GM10847 (cell line): ENCODE results near the gene FKBP4.

Experiments used
- POLR2A ChIP-seq: IDR thresholded peaks from 2 replicates; pipeline ENCODE4 v1.6.1; 2011; ENCODE audit not compliant: insufficient read length; ENCODE audit errors: extremely low read depth

FKBP4 gene

GRCh38 chr12:2772370-2772769, 22.4 kb upstream of the FKBP4 start:
- no peak for TF ChIP-seq POLR2A

GRCh38 chr12:2773199-2773875, 21.4 kb upstream of the FKBP4 start:
- no peak for TF ChIP-seq POLR2A

GRCh38 chr12:2775431-2775830, 19.3 kb upstream of the FKBP4 start:
- no peak for TF ChIP-seq POLR2A

GRCh38 chr12:2776129-2776806, 18.5 kb upstream of the FKBP4 start:
- no peak for TF ChIP-seq POLR2A

GRCh38 chr12:2779281-2779680, 15.5 kb upstream of the FKBP4 start:
- no peak for TF ChIP-seq POLR2A

GRCh38 chr12:2783936-2784600, 10.7 kb upstream of the FKBP4 start:
- no peak for TF ChIP-seq POLR2A

GRCh38 chr12:2785017-2785416, 9.8 kb upstream of the FKBP4 start:
- TF ChIP-seq POLR2A = no peak

- no peak for TF ChIP-seq POLR2A
Measured at GRCh38 chr12:2791089-2791488, 3.7 kb upstream of the FKBP4 start.

GRCh38 chr12:2792671-2793500, 1.9 kb upstream of the FKBP4 start:
- TF ChIP-seq POLR2A = no peak

- TF ChIP-seq POLR2A = no peak
Measured at GRCh38 chr12:2793561-2793960, 1.2 kb upstream of the FKBP4 start.

- TF ChIP-seq POLR2A = no peak
Measured at GRCh38 chr12:2794191-2794735, 507 bp upstream of the FKBP4 start.

- peak; percentile 46 for TF ChIP-seq POLR2A
Measured at GRCh38 chr12:2795291-2796186, 769 bp downstream of the FKBP4 start.

GRCh38 chr12:2796187-2796666, 1.5 kb downstream of the FKBP4 start:
- no peak for TF ChIP-seq POLR2A

GRCh38 chr12:2797721-2798418, 3.1 kb downstream of the FKBP4 start:
- no peak for TF ChIP-seq POLR2A

- no peak for TF ChIP-seq POLR2A
Measured at GRCh38 chr12:2800046-2800570, 5.3 kb downstream of the FKBP4 start.
